HL-60 (cell line): ENCODE data around the gene RCAN1.

ENCODE experiments used
- GABPA ChIP-seq: IDR thresholded peaks from 2 replicates; pipeline ENCODE4 v1.6.1; 2012; ENCODE audit warnings: low read depth
- POLR2AphosphoS5 ChIP-seq: IDR thresholded peaks from 2 replicates; pipeline ENCODE4 v1.6.1; 2012; ENCODE audit warnings: low read depth
- REST ChIP-seq: IDR thresholded peaks from 2 replicates; pipeline ENCODE4 v1.6.1; 2012; ENCODE audit warnings: low read depth; ENCODE audit not compliant: insufficient replicate concordance
- TF ChIP-seq, protein P1 (sequence below): IDR thresholded peaks from one replicate; pipeline ENCODE4 v1.5.1; 2011; ENCODE audit warnings: low read length, control low read depth, inconsistent platforms; ENCODE audit not compliant: insufficient read depth

- TF ChIP-seq, protein P1, sequence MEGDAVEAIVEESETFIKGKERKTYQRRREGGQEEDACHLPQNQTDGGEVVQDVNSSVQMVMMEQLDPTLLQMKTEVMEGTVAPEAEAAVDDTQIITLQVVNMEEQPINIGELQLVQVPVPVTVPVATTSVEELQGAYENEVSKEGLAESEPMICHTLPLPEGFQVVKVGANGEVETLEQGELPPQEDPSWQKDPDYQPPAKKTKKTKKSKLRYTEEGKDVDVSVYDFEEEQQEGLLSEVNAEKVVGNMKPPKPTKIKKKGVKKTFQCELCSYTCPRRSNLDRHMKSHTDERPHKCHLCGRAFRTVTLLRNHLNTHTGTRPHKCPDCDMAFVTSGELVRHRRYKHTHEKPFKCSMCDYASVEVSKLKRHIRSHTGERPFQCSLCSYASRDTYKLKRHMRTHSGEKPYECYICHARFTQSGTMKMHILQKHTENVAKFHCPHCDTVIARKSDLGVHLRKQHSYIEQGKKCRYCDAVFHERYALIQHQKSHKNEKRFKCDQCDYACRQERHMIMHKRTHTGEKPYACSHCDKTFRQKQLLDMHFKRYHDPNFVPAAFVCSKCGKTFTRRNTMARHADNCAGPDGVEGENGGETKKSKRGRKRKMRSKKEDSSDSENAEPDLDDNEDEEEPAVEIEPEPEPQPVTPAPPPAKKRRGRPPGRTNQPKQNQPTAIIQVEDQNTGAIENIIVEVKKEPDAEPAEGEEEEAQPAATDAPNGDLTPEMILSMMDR: no peak
- TF ChIP-seq REST (no peak), POLR2AphosphoS5 (no peak), GABPA (no peak)
Observed at GRCh38 chr21:34567604-34568155, 47.2 kb downstream of the RCAN1 start.
